ENCODE data around the gene RAI1. TPM values are rescaled to one million over a fixed set of nuclear protein-coding genes. Genes with fewer than 3 reads are reported as not detected.

RAI1 gene
- total RNA-seq, 1 experiment from 2014 or later, result 12.0 TPM

DNA sequence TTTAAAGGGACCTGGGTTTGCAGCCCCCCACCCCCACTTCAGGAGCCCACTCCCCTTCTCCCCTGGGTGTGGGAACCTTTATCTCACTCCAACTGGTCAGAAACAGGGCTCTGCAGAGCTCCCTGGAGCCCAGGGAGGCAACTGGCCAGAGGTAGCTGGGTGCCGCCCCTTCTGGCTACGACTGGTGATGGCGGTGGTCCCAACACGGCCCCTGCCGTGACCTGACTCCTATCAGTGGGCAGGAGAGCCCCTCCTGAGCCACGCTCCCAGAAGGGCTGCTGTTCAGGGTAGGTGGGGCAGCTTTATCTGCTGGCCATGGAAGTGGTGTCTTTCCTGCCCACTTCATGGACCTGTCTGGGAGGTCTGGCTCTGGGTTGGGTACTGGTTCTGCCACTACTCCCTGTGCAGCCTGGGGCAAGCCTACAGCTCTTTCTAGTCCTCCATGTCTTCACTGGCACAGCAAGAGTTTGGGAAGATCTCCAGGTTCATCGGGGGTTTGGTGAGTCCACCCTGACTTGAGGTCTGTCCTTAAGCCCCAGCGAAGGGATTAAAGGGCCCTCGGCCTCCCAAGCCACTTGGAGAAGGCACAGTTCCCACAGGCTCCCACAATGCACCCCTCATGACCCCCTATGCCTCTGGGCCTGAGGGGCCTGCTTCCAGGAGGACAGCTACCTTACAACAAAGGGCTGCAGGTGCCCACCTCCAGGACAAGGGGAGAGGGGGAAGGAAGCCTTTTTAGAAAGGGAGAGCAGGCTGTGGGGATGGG, 161.0 kb downstream of the RAI1 start:
- DNase-seq (ENCODE audit: low spot score), result no peak
- in situ Hi-C loops (cut with HindIII; ENCODE audit: low sequenced_read_pairs), result no loop called here

DNA sequence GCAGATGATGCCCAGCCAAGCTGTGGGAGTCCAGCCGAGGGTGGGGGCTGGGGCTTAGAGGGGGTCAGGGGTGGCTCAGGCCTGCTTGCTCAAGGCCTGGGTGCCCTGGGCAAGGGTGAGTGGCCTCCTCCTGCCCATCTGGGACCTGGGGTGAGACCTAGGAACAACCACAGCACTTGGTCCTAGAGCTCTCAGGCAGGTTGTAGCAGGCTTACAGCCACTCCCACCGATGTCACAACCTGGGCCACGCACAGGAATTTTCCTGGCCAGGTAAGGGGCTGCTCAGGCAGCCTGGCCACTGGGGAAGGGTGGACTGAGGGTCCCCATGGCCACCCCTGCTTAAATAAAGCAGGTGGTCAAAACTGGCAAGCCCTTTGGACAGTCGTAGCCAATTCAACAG, 161.8 kb downstream of the RAI1 start:
- no peak for DNase-seq (ENCODE audit: low spot score)
- in situ Hi-C loops (cut with HindIII; ENCODE audit: low sequenced_read_pairs), result no loop called here

DNA sequence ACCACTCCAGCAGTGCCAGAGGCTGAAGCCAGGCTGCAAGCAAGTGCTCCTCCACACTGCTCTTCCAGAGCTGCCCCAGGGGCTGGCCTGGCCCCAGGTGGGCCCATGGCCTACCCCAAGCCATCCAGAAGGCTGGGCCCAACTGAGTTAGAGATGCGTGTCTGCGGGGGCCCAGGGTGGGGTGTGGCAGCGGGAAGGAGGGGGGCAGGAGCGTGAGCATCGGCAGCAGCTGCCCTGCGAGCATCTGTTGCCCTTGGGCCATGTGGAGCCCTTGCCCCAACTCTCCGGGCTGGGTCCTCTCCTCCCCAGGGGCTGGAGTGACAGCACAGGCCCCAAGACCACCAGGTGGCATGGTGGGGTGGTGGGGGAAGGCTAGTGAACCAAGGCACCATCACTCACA, 162.8 kb downstream of the RAI1 start:
- DNase-seq (ENCODE audit: low spot score), result no peak
- in situ Hi-C loops (cut with HindIII; ENCODE audit: low sequenced_read_pairs), result no loop called here

DNA sequence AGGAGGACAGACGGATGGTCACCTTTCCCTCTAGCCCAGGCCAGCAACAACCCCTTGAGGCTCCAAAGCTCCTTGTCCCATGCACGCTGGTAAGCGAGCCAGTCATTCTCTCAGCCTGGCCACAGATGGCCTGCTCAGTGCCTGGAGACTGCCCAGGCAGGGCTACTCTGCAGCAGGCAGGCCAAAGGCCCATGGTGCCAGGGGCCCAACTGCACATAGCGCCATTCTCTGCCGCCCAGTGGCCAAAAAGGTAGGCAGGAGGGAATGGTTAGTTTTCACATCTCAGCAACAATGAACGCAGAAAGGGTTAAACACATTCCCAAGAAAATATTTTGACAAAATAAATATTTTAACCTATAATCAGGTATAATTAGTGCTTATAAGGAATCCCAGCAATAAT, 163.2 kb downstream of the RAI1 start:
- in situ Hi-C loops (cut with HindIII; ENCODE audit: low sequenced_read_pairs), result no loop called here
- DNase-seq (ENCODE audit: low spot score), result peak; percentile 88

DNA sequence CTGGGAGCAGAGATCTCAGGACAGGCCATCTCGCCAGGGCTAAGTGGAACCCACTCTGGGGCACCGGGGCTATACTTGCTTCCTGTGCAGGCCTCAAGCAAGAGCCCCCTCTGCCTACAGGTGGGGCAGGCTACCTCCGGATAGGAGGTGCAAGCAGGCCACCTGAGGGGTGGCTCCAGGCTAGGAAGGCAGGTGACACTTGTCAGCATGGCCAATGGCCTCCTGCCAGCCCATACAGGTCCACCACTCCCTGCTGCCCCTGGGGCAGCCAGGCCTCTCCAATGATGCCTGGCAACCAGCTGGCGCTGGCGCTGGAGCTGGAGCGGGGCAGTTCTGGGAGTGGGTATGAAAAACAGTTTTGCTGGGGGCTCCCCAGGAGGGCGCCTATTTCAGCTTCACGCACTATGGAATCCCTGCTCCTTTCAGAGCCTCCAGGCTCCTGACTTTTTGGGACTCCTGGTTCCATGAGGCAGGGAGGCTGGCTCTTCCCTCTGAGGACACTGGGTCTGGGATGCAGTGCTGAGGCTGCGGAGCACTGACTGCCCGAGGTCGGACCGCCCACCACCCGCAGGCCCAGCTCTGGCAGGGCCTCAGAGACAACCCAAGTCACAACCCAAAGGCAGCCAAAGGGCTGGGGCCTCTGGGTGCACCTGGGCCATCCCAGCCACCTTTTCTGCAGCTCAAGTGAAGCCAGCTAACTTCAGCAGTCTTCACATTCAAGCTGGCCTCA, 164.0 kb downstream of the RAI1 start:
- DNase-seq (ENCODE audit: low spot score), result no peak
- in situ Hi-C loops (cut with HindIII; ENCODE audit: low sequenced_read_pairs), result no loop called here

DNA sequence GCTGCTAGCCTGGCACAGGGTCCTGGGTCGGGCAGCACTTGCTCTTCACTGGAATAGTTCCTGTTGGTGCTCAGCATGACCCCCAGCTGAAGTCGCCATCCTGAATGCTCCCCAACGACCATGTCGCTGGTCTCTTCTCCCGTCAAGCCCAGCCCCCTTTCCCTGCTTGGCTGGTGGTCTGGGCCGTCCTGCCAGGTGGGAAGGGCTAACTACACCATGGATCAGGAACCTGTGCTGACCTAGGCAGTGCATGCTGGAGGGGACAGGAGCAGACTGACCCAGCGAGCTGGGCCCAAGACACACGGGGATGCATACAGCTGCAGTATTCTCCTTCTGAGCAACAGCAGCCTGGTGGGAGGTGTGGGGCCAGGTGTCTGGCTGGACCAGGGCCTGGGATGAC, 164.7 kb downstream of the RAI1 start:
- DNase-seq (ENCODE audit: low spot score), result no peak

DNA sequence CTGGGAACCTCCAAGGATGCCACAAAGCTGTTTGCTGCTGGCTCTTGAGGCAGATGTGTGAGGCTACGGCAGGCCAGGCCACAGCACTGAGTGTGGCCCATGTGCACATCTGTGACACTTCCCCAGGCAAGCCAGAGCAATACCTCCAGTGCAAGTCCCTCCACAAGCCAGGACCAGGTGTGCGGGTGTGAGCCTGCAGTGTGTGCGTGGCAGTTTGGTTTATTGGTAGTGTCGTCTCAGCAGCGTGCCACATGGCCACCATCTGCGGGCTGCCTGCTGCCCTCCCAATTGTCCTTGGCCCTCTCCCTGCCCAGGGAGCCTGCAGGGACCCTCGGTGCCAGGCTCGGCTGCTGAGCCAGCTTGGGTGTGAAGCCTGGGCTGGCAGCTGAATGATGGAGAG, 165.4 kb downstream of the RAI1 start:
- in situ Hi-C loops (cut with HindIII; ENCODE audit: low sequenced_read_pairs), result no loop called here
- DNase-seq (ENCODE audit: low spot score), result no peak

More for the DNA sequence above, 164.7 kb downstream of the RAI1 start:
- in situ Hi-C loops (cut with HindIII; ENCODE audit: low sequenced_read_pairs), result no loop called here

DNA sequence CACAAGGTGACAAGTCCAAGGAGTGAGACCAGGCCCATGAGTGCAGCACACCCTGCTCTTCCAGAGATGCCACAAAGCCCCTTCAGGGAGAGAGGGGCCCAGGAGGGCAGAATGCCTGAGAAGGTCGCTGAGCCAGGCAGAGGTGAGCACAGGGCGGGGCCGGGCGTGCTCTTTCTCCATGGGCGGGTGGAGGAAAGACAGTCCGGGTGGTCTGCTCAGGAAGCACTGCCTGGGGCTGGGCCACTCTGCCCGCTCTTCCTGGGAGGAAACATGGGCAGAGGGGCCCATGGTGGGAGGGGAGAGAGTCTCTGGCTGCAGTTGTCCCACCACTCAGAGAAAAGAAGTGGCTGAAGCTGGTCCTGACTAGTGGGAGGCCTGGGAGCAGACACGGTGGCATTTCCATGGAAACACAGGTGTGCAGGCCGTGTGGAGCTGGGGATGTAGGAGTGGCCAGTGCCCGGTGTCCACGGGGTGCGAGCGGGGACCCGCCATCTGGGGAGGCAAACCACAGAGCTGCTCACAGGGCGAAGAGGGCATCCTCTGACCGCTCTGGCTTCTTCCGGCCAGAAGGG, 165.9 kb downstream of the RAI1 start:
- no peak for DNase-seq (ENCODE audit: low spot score)
- in situ Hi-C loops (cut with HindIII; ENCODE audit: low sequenced_read_pairs), result no loop called here

DNA sequence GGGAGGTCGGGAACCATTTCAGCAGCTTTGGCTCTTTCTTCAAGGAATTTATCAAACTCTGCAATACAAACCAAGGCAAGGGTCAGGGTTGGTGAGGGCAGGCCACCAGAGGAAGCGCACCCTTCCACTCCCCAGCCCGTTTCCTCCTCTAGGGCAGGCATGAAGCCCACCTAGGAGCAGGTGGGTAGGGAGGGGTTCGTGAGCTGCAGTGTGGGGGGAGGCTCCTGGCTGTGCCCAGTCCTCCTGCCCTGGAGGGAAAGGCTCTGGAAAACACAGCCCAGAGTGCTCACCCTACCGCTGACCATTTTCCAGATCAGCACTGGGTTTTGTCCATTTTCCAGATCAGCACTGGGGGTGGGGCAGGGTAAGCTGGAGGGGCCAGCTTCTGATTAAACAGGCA, 166.5 kb downstream of the RAI1 start:
- no peak for DNase-seq (ENCODE audit: low spot score)

DNA sequence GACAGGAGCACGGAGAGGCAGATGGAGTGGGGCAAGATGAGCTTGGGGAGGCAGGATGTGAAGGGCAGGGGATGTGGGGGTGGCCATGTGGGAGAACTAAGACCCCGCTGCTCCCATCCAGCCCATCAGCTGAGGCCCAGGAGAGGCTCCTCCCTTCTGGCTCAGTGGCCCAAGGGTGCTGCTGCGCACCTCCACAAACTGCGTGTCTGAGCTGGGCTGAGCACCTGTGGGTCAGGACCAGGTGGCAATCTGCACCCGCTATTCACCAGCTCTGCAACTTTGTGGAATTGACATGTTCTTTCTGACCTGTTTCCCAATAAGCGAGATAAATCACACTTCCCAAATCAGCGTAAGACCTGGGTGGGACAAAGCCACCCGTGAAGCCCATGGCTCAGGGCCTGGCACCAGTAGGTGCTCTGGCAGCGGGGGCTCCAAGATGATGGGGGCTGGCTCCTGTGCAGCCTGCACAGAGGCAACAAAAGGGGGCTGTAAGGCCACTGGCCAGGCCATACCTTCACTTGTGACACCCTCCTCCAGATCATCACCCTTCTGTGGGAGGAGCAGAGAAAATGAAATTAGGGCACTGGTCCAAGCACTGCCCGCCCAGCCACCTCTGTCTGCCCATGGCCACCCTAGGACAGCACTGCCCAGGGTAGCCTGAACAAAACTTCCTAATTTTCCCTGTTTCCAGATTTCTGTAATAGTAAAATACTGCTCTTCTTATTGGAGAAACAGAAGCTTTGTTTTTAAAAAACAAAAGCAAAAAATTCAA, 167.2 kb downstream of the RAI1 start:
- DNase-seq (ENCODE audit: low spot score), result no peak
- in situ Hi-C loops (cut with HindIII; ENCODE audit: low sequenced_read_pairs), result no loop called here

More for the DNA sequence above, 166.5 kb downstream of the RAI1 start:
- in situ Hi-C loops (cut with HindIII; ENCODE audit: low sequenced_read_pairs), result no loop called here

DNA sequence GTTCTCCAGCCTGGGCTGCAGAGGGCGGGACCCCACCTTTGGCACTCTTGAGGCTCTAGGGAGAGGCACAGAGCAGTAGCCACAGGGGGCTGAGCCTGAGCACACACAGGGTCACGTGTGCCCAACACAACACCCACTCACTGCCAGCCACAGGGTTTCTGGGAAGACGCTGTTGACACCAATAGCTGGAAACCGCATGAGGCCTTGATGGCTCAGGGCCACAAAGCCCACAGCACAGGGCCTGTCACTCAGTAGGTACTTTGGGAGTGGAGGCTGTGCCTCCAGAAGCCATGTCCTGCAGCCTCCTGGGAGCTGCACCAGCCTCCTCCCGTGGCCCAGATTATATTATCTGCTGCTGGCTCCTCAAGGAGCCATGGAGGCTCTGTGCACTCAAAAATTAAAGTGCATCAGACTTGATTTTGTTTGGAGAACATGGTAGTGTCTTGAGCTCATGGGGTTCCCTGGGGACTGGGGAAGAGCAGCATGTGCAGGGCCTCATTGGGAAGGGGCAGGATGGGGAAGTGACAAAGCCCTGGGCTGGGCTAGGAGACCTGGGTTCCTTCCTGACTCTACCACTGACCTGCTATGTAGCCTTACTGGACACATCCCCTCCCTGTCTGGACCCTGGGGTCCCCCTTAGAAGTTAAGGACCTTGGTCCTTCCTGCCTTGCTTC, 168.0 kb downstream of the RAI1 start:
- DNase-seq (ENCODE audit: low spot score), result no peak
- in situ Hi-C loops (cut with HindIII; ENCODE audit: low sequenced_read_pairs), result no loop called here

DNA sequence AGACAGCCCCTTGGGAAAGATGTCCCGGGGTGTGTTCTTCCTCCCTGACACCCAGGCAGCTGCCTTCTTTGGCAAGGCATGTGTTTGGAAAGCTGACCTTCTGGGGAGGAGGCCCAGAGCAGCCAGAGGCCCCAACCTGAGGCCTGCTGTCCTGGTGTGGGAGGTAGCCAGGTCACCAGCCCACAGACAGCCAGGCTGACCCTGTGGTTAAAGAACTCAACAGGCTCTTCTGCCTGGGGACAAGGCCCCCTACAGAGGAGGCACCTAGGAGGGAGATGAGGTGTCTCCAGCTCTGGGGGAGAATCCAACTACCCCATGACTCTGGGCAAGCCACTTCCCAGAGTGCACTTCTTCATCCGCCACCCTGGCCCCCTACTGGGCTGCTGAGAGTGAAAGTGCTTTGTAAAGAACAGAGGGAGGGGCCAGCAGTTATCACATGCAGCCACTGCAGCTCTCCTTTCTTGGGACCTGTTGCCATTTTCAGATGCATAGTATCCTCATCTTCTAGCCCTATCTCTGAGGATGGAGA, 168.7 kb downstream of the RAI1 start:
- DNase-seq (ENCODE audit: low spot score), result no peak

DNA sequence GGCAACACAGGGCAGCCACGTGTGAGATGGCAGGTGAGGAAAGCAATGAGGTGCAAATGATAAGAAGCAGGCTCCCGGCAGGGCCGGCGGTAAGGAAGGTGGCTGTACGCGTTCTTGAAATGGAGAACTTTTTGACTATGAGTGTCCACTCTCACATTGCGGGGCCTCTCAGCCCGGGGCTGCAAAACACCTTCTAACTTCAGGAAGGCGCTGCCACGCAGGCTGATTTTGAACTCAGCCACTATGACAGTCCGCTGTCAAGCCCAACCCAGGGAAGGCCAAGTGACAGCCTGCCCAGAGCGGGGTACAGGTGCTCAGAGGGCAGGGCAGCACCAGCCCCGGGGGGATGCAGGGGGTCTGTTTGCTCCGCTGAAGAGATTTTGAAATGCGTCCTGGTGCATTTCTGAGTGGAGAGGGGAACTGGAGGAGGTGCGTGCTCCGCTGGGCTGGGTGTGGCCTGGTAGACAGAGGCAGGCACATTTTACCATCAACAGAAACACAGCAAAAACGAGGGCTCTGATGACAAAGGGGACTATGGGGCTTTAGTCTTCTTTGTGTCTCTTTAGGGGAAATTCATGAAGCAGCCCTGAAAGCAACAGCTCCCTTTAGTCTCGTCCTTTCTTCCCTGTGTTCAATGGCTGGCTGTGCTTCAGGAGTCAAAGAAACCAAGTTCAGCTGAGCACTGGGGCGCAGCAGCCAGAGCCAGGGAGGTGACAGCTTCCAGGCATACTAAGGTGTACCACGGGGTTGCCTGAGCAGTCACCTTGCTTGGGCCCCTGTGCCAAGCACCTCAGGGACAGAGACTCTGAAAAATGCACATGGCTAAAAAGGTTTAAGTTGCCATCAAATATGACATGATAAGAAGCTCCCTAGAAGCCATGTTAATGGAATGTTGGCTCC, 170.1 kb downstream of the RAI1 start:
- DNase-seq (ENCODE audit: low spot score), result no peak
- in situ Hi-C loops (cut with HindIII; ENCODE audit: low sequenced_read_pairs), result no loop called here

More for the DNA sequence above, 168.7 kb downstream of the RAI1 start:
- in situ Hi-C loops (cut with HindIII; ENCODE audit: low sequenced_read_pairs), result no loop called here

DNA sequence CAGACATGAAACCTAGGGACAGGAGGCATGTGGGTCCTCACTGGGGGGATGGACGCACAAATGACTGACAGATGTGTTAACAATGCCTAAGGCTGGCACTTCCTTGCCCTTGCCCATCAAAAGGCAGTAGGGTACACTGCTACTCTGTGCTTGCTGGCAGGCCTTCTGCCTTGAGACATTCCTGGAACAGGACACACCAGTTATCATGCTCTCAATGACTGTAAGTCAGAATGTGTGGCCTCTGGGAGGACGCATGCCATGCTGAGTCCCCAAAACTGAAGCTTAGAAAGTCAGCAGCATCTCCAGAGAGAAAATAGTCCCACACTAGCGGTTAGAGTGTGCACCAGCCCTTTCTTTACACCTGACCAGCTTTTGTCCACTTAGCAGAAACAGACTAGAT, 171.7 kb downstream of the RAI1 start:
- no peak for DNase-seq (ENCODE audit: low spot score)
- in situ Hi-C loops (cut with HindIII; ENCODE audit: low sequenced_read_pairs), result no loop called here

DNA sequence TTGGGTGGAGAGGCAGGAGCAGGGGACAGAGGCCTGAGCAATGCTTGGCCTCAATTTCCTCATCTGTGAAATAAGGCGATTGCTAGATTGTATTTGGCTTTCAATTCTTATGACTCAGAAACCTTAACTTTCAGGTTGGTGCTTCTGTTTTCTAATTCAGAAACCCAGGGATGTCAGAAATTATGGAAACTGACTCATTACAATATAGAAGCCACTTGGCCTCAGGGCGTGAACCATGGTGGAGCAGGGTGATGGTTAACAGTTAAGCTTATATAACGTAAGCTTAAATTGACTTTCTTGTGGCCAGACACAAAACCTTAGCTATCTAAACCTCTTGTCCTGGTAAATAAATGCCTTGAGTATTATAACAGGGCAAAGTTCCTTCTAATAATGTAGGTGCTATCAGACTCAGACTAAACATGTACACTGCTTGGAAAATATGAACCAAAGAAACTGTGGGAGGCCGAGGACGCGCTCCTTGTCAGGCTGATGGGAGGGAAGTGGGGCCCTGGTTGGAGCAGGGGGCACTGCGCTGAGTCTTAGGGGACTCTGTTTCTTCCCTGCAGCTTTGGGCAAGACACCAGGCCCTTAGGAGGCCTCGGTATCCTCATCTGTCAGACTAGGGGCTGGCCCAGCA, 172.7 kb downstream of the RAI1 start:
- in situ Hi-C loops (cut with HindIII; ENCODE audit: low sequenced_read_pairs), result no loop called here

DNA sequence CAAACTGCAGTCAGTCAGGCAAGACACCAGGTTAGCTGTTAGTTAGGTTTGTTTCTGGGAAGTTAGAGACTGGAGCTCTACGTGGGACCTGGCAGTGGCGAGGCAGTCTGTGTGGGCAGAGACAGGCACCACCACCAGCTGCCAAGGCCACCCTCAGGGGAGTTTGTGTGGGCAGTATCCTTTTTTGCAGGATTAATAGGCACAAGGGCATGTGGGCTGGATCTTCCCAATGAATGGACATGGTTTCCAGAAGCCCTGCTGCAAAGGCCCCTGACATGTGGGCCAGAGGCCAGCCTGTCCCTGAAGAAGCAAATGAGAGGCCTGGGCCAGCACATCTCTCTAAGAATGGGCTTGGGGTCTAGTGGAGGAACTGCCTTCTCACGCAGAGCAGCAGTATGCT, 174.7 kb downstream of the RAI1 start:
- in situ Hi-C loops (cut with HindIII; ENCODE audit: low sequenced_read_pairs), result no loop called here
- DNase-seq (ENCODE audit: low spot score), result peak; percentile 51

More for the DNA sequence above, 172.7 kb downstream of the RAI1 start:
- DNase-seq (ENCODE audit: low spot score), result no peak

DNA sequence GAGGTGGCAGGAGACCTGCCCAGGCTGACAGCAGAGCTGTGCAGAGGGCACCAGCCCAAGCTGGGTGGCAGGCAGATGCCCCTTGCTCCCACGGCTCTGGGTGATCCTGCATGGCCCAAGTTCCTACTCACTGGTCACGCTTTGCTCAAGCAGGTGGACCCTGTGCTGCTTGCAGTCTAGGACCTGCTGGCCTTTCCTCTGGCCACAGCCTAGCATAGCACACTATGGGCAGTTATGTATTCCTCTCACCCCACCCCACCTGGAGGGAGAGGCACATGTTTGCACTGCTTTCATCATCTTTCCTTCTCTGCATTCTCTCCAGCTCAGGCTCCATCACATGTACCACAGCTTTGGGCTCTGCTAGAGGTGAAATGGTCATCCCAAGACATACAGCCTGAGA, 175.1 kb downstream of the RAI1 start:
- in situ Hi-C loops (cut with HindIII; ENCODE audit: low sequenced_read_pairs), result no loop called here
- DNase-seq (ENCODE audit: low spot score), result no peak

DNA sequence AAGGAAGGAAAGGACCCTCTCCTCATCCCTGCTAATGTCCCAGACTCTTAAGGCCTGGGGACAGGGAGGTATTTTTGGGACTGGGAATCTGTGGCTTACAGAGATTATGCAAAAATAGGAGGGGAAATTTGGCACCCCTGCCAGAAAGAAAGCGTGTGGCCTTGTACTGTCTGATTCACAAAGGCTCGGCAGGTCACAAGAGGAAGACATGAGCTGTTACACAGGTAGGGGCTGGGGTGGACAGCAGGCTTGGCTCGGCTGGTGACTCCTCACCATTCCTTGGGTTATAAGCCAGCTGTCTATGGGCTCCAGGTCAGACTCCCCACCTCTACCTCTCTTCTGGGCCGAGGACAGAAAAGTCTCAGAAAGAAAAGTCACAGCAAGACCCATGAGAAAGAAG, 176.2 kb downstream of the RAI1 start:
- in situ Hi-C loops (cut with HindIII; ENCODE audit: low sequenced_read_pairs), result no loop called here
- no peak for DNase-seq (ENCODE audit: low spot score)
